Hepatocyte (in vitro differentiated cells): ENCODE results near the gene OVOL1. TPM values are rescaled to one million over a fixed set of nuclear protein-coding genes. Genes with fewer than 3 reads are reported as not detected.

Experiments
- DNase-seq: peaks from one replicate; pipeline ENCODE4 v3.0.0-alpha.2; 2016; ENCODE audit warnings: low spot score
- H2AFZ ChIP-seq: fragments of 200-600 bp; sonication (generic); 2 replicates; pipeline ENCODE4 v1.6.0; 2016; ENCODE audit warnings: antibody characterized with exemption, mild to moderate bottlenecking
- H3K27ac ChIP-seq: fragments of 200-600 bp; sonication (generic); 2 replicates; pipeline ENCODE4 v1.5.1; 2016; ENCODE audit warnings: mild to moderate bottlenecking
- H3K27me3 ChIP-seq: fragments of 200-600 bp; sonication (generic); 2 replicates; pipeline ENCODE4 v1.6.1; 2016
- H3K36me3 ChIP-seq: fragments of 200-600 bp; sonication (generic); replicated peaks from 2 replicates; pipeline ENCODE4 v1.5.1; 2016; ENCODE audit warnings: low read depth; ENCODE audit not compliant: insufficient read depth
- H3K4me1 ChIP-seq: fragments of 200-600 bp; sonication (generic); 2 replicates; pipeline ENCODE4 v1.5.1; 2016; ENCODE audit warnings: mild to moderate bottlenecking, moderate library complexity; ENCODE audit not compliant: insufficient read depth
- H3K4me2 ChIP-seq: fragments of 200-600 bp; sonication (generic); 2 replicates; pipeline ENCODE4 v1.6.0; 2016
- H3K4me3 ChIP-seq: fragments of 200-600 bp; sonication (generic); 2 replicates; pipeline ENCODE4 v1.5.1; 2016; ENCODE audit warnings: mild to moderate bottlenecking
- H3K79me2 ChIP-seq: fragments of 200-600 bp; sonication (generic); 2 replicates; pipeline ENCODE4 v1.6.0; 2017; ENCODE audit warnings: mild to moderate bottlenecking
- H3K9me2 ChIP-seq: fragments of 200-600 bp; sonication (generic); replicated peaks from 2 replicates; pipeline ENCODE4 v1.6.0; 2017; ENCODE audit warnings: mild to moderate bottlenecking; ENCODE audit not compliant: insufficient read depth
- H3K9me3 ChIP-seq: fragments of 200-600 bp; sonication (generic); 2 replicates; pipeline ENCODE4 v1.5.1; 2016; ENCODE audit warnings: low read depth, mild to moderate bottlenecking
- H4K20me1 ChIP-seq: fragments of 200-600 bp; sonication (generic); 2 replicates; pipeline ENCODE4 v1.6.0; 2016; ENCODE audit warnings: mild to moderate bottlenecking; ENCODE audit not compliant: insufficient read depth, poor library complexity, severe bottlenecking
- EZH2 ChIP-seq: fragments of 200-600 bp; sonication (generic); IDR thresholded peaks from 2 replicates; pipeline ENCODE4 v1.6.1; 2016; ENCODE audit warnings: antibody characterized with exemption, mild to moderate bottlenecking, borderline replicate concordance
- EZH2phosphoT487 ChIP-seq: fragments of 200-600 bp; sonication (generic); IDR thresholded peaks from one replicate; pipeline ENCODE4 v1.6.1; 2018; ENCODE audit warnings: antibody characterized with exemption, mild to moderate bottlenecking, low read depth, moderate library complexity; ENCODE audit not compliant: unreplicated experiment, severe bottlenecking
- WGBS: methylation state at CpG from one replicate; pipeline ENCODE4 v1.1.6; 2016; ENCODE audit warnings: low lambda C conversion rate; ENCODE audit errors: missing lambda C conversion rate; 5-methylcytosine and 5-hydroxymethylcytosine counted together
- polyA plus RNA-seq: library from polyadenylated mRNA; unstranded; fragments of >200 nt; fragmentation: Nextera tagmentation; extraction: Ambion mirVana; gene quantifications from 2 replicates; pipeline ENCODE4 v1.2.1, GENCODE V29; 2016
- total RNA-seq: library from RNA; depleted of rRNA; stranded (reverse); fragments of >200 nt; gene quantifications from 2 replicates; pipeline ENCODE4 v1.2.3, GENCODE V29; 2014
- TF ChIP-seq, protein P1 (sequence below): fragments of 200-600 bp; sonication (generic); IDR thresholded peaks from 2 replicates; pipeline ENCODE4 v1.5.1; 2016; ENCODE audit warnings: antibody characterized with exemption, mild to moderate bottlenecking; ENCODE audit not compliant: poor library complexity

Gene OVOL1
- total and polyA plus RNA-seq, 2 experiments from 2014 or later = 20.6 to 26.3 TPM

- H3K9me2 ChIP-seq = no peaks in the 10 kb centered on the region
- no peaks in the 10 kb centered on the region for H3K9me3 ChIP-seq
- H3K4me1 ChIP-seq = no peaks in the 10 kb centered on the region
- H3K27me3 ChIP-seq = no peaks in the 10 kb centered on the region
- H4K20me1 ChIP-seq = no peaks in the 10 kb centered on the region
- H3K4me2 ChIP-seq = peak overlapping the region; percentile 67
- H2AFZ ChIP-seq = peak overlapping the region; percentile 50
- H3K4me3 ChIP-seq = peak overlapping the region; percentile 38
- TF ChIP-seq, protein P1, sequence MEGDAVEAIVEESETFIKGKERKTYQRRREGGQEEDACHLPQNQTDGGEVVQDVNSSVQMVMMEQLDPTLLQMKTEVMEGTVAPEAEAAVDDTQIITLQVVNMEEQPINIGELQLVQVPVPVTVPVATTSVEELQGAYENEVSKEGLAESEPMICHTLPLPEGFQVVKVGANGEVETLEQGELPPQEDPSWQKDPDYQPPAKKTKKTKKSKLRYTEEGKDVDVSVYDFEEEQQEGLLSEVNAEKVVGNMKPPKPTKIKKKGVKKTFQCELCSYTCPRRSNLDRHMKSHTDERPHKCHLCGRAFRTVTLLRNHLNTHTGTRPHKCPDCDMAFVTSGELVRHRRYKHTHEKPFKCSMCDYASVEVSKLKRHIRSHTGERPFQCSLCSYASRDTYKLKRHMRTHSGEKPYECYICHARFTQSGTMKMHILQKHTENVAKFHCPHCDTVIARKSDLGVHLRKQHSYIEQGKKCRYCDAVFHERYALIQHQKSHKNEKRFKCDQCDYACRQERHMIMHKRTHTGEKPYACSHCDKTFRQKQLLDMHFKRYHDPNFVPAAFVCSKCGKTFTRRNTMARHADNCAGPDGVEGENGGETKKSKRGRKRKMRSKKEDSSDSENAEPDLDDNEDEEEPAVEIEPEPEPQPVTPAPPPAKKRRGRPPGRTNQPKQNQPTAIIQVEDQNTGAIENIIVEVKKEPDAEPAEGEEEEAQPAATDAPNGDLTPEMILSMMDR = no peak
- no peak for TF ChIP-seq EZH2phosphoT487
- TF ChIP-seq EZH2 = no peak
- DNase-seq = peak; percentile 48
- WGBS = 51% methylated on average over 5 of the region's 5 CpGs
- no peaks in the 10 kb centered on the region for H3K36me3 ChIP-seq
- H3K79me2 ChIP-seq = peaks cover 18% of the 10 kb centered on the region
- H3K27ac ChIP-seq = peak overlapping the region; percentile 85
These were observed 30.5 kb downstream of the OVOL1 start for GRCh38 chr11:65817312-65817834.

DNA sequence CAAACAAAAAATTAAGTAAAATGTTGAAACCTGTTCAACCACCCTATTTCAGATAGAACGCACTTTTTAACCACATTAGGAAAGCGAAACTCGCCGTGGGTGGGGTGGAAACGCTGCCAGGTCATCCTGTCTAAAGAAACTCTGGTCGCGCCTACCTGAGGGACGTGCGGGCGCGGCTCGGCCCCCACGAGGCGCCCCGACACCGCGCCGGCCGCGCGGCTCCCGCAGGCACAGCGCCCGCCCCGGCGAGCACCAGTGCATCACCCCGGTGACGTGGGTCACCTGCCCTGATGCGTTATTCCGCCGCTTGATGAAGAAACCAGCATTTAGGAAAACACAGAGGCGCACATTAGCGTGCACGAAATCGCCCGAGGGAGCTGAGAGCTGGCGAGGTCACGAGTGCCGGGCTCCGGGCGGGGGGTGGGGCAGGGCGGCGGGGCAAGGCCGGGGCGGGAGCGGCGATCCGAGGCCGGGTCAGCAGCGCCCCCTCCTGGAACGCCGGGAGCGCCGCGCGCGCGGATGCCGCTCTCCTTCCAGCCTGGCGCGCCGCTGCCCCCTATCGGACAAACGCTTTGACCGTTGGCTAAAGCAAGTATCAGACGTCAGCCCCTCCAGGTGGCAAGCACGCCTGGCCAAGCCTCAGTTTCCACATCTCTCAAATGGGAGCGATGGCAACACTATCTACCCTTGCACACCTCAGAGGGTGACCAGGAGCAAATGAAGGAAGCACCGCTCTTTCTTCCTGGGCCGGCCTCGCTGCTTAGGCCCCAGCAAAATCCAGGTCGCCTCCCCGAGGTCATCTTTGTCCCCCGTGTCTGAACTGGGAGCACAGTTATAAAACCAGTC, 31.2 kb downstream of the OVOL1 start:
- H3K4me3 ChIP-seq = peak overlapping the region; percentile 38
- H3K27me3 ChIP-seq = no peaks in the 10 kb centered on the region
- peak overlapping the region; percentile 50 for H2AFZ ChIP-seq
- H3K4me1 ChIP-seq = no peaks in the 10 kb centered on the region
- no peaks in the 10 kb centered on the region for H4K20me1 ChIP-seq
- H3K9me3 ChIP-seq = no peaks in the 10 kb centered on the region
- TF ChIP-seq, protein P1 = peak; percentile 96
- no peak for TF ChIP-seq EZH2
- 9% methylated on average over 63 of the region's 74 CpGs for WGBS
- peak; percentile 97 for DNase-seq
- no peaks in the 10 kb centered on the region for H3K36me3 ChIP-seq
- peaks cover 18% of the 10 kb centered on the region for H3K79me2 ChIP-seq
- no peaks in the 10 kb centered on the region for H3K9me2 ChIP-seq
- H3K27ac ChIP-seq = peak overlapping the region; percentile 85
- H3K4me2 ChIP-seq = peak overlapping the region; percentile 67

- H3K27ac ChIP-seq = peak overlapping the region; percentile 65
- peaks cover 11% of the 10 kb centered on the region for H3K79me2 ChIP-seq
- DNase-seq = peak; percentile 65
- H3K4me3 ChIP-seq = no peak overlapping the region
- no peak overlapping the region for H3K4me2 ChIP-seq
- no peaks in the 10 kb centered on the region for H4K20me1 ChIP-seq
- no peaks in the 10 kb centered on the region for H3K27me3 ChIP-seq
- WGBS = 73% methylated on average over 8 of the region's 8 CpGs
- no peaks in the 10 kb centered on the region for H3K4me1 ChIP-seq
- no peaks in the 10 kb centered on the region for H3K36me3 ChIP-seq
- TF ChIP-seq EZH2 (no peak), EZH2phosphoT487 (no peak)
- TF ChIP-seq, protein P1 = no peak
- no peak overlapping the region for H2AFZ ChIP-seq
- H3K9me3 ChIP-seq = no peaks in the 10 kb centered on the region
- H3K9me2 ChIP-seq = no peaks in the 10 kb centered on the region
These were observed 34.2 kb downstream of the OVOL1 start for GRCh38 chr11:65821107-65821506.
